ENCODE measurements around the gene SNTG2. TPM values are rescaled to one million over a fixed set of nuclear protein-coding genes. Genes with fewer than 3 reads are reported as not detected.

SNTG2 gene
- polyA plus RNA-seq, 3 donors: not detected

DNA sequence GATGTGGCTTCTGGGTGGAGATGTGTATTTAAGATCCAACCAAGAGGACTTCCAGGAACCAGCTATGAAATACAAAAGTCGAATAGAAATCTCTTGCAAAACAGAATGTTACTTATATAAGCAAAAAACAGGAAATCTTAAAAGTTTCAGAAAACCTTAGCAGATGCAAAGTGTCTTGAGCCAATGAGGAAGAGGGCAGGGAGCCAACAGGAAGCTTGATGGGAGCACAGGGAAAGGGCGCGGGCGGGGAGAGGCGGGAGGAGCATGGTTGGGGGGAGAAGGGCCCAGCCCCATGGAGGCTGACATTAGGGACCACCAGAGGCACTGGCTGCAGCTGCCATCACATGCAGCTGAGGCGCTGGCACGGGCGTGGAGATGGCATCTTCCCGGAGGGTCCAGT lies 203.3 kb downstream of the SNTG2 start:
- DNase-seq: no peak
- intact Hi-C loops (cut with micrococcal nuclease): no loop called here
- Mint-ChIP-seq H3K4me1 (no peaks in the 10 kb centered on the region), H3K9me3 (no peaks in the 10 kb centered on the region), H3K4me3 (no peak overlapping the region), H3K27me3 (ENCODE audit: low read depth in 3 of 3) (peaks cover 0 to 8% (median 2%) of the 10 kb centered on the region in 3 donors), H3K27ac (no peak overlapping the region), H3K36me3 (no peaks in the 10 kb centered on the region)
- Histone ChIP-seq H3K9ac (ENCODE audit: insufficient read depth, low read length, poor library complexity, severe bottlenecking) (no peak overlapping the region), H3K9me3 (replicated peaks in 1 of 2; ENCODE audit: control insufficient read depth in 1 of 2, insufficient read depth in 1 of 2, low read length in 2 of 2) (no peaks in the 10 kb centered on the region), H3K27me3 (ENCODE audit: control insufficient read depth in 2 of 2, insufficient read depth in 2 of 2, low read length in 2 of 2) (no peaks in the 10 kb centered on the region), H3K4me3 (replicated peaks in 1 of 3; ENCODE audit: low read depth in 2 of 3, low read length in 3 of 3) (no peak overlapping the region), H3K4me1 (ENCODE audit: control insufficient read depth in 1 of 2, insufficient read depth in 2 of 2, low read length in 2 of 2) (no peaks in the 10 kb centered on the region), H4K20me1 (ENCODE audit: insufficient read depth, low read length) (no peaks in the 10 kb centered on the region), H3K79me2 (ENCODE audit: insufficient read depth, low read length) (no peaks in the 10 kb centered on the region), H3K27ac (ENCODE audit: low read depth in 1 of 2, low read length in 2 of 2) (no peak overlapping the region), H3K4me2 (replicated peaks; ENCODE audit: extremely low read depth, low read length, poor library complexity, severe bottlenecking) (no peak overlapping the region), H3K36me3 (replicated peaks in 1 of 2; ENCODE audit: control insufficient read depth in 1 of 2, insufficient read depth in 2 of 2, low read length in 2 of 2) (no peaks in the 10 kb centered on the region), H2AFZ (ENCODE audit: insufficient read depth, low read depth, low read length, poor library complexity, severe bottlenecking) (no peak overlapping the region)
- 36% methylated on average over 5 of the region's 9 CpGs for WGBS (ENCODE audit: insufficient coverage)
- TF ChIP-seq, protein P1, sequence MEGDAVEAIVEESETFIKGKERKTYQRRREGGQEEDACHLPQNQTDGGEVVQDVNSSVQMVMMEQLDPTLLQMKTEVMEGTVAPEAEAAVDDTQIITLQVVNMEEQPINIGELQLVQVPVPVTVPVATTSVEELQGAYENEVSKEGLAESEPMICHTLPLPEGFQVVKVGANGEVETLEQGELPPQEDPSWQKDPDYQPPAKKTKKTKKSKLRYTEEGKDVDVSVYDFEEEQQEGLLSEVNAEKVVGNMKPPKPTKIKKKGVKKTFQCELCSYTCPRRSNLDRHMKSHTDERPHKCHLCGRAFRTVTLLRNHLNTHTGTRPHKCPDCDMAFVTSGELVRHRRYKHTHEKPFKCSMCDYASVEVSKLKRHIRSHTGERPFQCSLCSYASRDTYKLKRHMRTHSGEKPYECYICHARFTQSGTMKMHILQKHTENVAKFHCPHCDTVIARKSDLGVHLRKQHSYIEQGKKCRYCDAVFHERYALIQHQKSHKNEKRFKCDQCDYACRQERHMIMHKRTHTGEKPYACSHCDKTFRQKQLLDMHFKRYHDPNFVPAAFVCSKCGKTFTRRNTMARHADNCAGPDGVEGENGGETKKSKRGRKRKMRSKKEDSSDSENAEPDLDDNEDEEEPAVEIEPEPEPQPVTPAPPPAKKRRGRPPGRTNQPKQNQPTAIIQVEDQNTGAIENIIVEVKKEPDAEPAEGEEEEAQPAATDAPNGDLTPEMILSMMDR (IDR thresholded peaks at IDR 0.05): no peak

GRCh38 chr2:1154710-1155594 lies 204.3 kb downstream of the SNTG2 start:
- Histone ChIP-seq H4K20me1 (ENCODE audit: insufficient read depth, low read length) (no peaks in the 10 kb centered on the region), H3K9ac (ENCODE audit: insufficient read depth, low read length, poor library complexity, severe bottlenecking) (no peak overlapping the region), H3K27ac (ENCODE audit: low read depth in 1 of 2, low read length in 2 of 2) (no peak overlapping the region), H3K27me3 (ENCODE audit: control insufficient read depth in 2 of 2, insufficient read depth in 2 of 2, low read length in 2 of 2) (no peaks in the 10 kb centered on the region), H3K4me1 (ENCODE audit: control insufficient read depth in 1 of 2, insufficient read depth in 2 of 2, low read length in 2 of 2) (no peaks in the 10 kb centered on the region), H3K36me3 (replicated peaks in 1 of 2; ENCODE audit: control insufficient read depth in 1 of 2, insufficient read depth in 2 of 2, low read length in 2 of 2) (no peaks in the 10 kb centered on the region), H3K9me3 (replicated peaks in 1 of 2; ENCODE audit: control insufficient read depth in 1 of 2, insufficient read depth in 1 of 2, low read length in 2 of 2) (no peaks in the 10 kb centered on the region), H3K79me2 (ENCODE audit: insufficient read depth, low read length) (no peaks in the 10 kb centered on the region), H3K4me3 (replicated peaks in 1 of 3; ENCODE audit: low read depth in 2 of 3, low read length in 3 of 3) (no peak overlapping the region), H3K4me2 (replicated peaks; ENCODE audit: extremely low read depth, low read length, poor library complexity, severe bottlenecking) (no peak overlapping the region), H2AFZ (ENCODE audit: insufficient read depth, low read depth, low read length, poor library complexity, severe bottlenecking) (no peak overlapping the region)
- no peak overlapping the region for H3K4me3 Mint-ChIP-seq
- H3K4me1 Mint-ChIP-seq: no peaks in the 10 kb centered on the region
- 97% methylated on average over 4 of the region's 4 CpGs for WGBS (ENCODE audit: insufficient coverage)
- no peaks in the 10 kb centered on the region for H3K36me3 Mint-ChIP-seq
- no peak for DNase-seq
- intact Hi-C loops (cut with micrococcal nuclease): no loop called here
- H3K27me3 Mint-ChIP-seq (ENCODE audit: low read depth in 3 of 3): peaks cover 0 to 8% (median 2%) of the 10 kb centered on the region in 3 donors
- H3K27ac Mint-ChIP-seq: no peak overlapping the region
- TF ChIP-seq, protein P1 (IDR thresholded peaks at IDR 0.05): no peak
- H3K9me3 Mint-ChIP-seq: no peaks in the 10 kb centered on the region

Measured in CD14-positive monocyte (primary cell).